NCI-H1694 (cell line): ENCODE measurements around the gene OPN5.
"Not testable (repeated sequence)": the region's sequence is repeated elsewhere in the genome, so short reads cannot be mapped to it uniquely, and the experiment has no call there.

Experiments
- DNase-seq: peaks from one replicate; lab custom pipeline; 2025; lab: John Stamatoyannopoulos, UW

OPN5 gene, protein sequence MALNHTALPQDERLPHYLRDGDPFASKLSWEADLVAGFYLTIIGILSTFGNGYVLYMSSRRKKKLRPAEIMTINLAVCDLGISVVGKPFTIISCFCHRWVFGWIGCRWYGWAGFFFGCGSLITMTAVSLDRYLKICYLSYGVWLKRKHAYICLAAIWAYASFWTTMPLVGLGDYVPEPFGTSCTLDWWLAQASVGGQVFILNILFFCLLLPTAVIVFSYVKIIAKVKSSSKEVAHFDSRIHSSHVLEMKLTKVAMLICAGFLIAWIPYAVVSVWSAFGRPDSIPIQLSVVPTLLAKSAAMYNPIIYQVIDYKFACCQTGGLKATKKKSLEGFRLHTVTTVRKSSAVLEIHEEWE

DNA sequence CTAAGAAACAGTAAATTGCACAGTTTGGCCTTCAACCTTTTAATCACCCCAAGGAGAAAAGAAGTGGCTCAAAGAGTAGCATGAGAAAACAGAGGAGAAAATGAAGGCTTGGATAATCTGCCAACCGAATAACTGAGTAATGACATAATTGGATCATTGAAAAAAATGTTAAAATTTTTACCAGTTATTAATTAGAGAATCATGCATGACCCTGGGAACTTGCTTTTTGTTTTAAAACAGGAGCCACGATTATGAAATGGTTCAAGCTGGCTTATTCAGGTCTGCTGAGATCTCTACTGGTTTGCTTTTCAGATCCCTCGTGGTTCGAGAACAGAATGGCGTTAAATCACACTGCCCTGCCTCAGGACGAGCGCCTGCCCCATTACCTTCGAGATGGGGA, at the start of gene OPN5:
Gene OPN5 (plus strand): TSS at position 301 of the 400 bp plus-strand sequence. CDS start 35 bp downstream, at position 336.
- DNase-seq: no peak

DNA sequence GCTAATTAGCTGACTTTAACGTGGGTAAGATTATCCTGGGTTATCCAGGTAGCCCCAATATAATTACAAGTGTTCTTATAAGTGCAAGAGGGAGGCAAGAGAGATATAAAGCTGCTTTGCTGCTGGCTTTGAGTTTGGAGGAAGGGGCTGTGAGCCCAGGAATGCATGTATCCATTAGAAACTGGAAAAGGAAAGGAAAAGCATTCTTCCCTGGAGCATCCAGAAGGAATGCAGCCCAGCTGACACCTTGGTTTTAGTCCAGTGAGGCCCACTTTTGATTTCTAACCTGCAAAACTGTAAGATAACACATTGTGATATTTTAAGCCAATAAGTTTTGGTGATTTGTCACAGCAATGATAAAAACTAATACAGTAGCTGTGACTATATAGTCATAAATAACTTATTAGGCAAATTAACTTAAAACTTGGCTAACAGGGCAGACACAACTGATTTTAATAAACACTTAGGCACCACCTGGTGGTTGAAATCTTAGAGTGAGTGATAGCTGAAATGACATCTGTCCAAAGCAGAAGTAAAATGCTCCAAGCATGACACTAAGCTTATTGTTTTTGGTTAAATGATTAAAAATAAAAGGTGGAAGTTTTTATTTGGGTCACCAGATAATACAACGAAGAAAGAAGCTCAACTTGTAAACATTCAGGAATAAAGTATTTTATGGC, 47.8 kb upstream of the OPN5 start:
- DNase-seq: peak; percentile 1

DNA sequence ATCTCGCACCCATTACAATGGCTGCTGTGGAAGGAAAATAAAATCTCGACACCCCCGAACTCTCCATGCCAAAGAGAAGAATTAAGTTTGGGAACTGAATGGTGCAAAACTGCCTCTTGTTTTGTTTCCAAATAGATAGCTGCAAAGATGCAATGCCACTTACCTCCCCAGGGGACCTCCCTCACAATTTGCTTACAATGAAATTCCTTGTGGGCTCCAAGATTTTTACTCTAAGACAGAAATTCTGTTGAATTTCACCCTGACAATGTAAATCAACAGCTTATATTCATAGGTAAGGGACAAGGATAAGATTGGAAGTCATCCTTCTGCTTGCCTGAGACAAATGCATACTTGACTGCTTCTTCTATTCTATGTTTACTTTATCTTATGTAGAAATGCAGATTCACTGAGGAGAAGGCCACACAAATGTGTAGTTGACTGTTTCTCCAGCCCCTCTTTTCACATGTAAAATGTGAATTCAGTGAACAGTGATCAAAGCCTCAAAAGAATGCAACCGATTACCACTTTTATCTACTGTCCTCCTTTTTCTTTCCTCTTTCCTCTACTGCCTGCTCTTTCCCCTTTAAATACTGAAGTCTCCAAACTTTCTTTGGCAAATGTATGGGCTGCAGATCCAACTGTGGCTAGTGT, 46.9 kb upstream of the OPN5 start:
- no peak for DNase-seq

DNA sequence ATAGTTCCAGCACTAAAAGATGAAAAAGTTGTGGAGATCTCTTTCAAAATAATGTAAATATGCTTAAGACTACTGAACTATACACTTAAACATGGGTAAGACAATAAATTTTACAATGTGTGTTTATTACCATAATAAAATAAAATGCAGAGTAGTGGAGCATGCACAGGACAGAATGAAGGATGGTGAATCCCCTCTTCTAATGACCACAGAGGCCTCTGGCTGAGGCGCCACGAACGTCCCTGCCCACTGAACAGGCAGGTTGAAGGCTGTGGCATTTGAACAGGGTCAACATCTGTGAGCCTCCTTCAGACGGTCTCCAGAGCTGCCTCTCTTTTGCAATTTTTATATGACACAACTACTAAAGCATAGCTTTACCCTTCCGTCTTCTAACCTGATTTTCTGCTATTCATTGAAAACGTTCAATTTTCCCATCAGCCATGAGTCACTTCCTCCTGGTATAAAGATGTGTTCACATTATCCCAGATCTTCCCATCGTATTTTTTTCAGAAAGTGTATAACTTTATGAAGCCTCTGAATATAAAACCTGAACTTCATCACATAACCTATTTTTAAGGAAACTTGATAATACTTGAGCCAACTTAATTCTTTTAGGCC, 45.6 kb upstream of the OPN5 start:
- no peak for DNase-seq

DNA sequence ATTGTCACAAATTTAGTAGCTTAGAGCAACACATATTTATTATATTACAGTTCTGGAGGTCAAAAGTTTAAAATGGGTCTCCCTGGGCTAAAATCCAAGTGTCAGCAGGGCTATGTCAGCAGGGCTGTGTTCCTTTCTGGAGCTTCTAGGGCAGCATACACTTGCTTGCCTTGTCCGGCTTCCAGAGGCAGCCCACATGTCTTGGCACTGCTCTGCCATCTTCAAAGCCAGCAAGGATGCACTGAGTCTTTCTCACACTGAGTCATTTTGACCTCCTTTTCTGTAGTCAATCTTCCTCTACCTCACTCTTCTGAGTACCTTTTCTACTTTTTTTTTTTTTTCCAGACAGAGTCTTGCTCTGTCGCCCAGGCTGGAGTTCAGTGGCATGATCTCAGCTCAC, 44.4 kb upstream of the OPN5 start:
- DNase-seq: no peak

DNA sequence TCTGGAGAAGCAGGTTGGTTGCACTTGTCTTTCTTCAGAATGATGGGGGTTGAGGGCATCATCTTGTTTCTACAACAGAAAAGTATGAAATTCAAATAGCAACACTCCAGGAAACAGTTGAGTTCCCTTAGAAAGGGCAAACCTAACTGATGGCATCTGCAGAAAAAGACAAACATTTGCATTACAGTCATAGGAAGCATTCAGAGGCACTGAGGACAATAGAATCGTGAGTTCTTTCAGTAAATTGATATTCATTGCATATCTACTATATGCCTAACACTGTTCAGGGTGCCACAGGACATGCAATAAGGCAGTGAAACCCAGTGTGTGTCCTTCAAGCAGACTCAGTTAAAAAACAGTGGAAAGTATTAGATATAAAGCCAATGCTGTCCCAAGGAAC, 41.1 kb upstream of the OPN5 start:
- DNase-seq: no peak

DNA sequence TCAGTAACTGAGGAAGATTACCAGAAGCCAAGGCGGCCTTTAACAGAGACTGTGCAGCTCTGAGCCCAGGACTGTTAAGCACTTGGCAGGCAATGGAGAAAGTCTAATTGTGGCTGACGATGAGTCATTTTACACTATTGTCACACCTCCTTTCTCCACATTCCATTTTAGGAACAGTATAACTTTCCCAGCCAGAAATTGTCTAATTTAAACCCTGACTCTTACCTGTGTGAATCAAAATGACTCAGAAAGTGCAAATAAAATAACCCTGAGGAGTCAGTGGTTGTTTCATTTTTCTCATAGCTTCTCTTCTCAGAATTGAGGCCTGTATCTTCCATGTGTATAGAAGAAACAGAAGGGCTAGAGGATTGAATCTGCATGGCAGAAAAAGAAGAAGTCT, 40.0 kb upstream of the OPN5 start:
- DNase-seq: no peak

DNA sequence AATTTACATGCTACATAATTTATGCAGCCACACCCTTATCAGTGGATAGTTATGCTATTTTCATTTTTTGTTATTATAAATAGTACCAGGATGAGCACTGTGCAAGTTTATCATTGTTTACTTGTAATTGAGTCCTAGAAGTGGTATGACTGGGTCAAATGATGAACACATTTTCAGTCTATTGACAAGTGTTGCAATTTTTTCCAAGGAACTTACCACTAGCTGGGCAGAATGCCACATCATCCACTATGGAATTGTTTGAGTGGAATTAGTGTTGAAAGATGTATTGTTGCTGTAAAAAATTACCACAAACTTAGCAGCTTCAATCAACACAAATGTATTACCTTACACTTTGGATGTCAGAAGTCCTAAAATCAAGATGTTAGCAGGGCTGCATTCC, 38.1 kb upstream of the OPN5 start:
- DNase-seq: no peak

DNA sequence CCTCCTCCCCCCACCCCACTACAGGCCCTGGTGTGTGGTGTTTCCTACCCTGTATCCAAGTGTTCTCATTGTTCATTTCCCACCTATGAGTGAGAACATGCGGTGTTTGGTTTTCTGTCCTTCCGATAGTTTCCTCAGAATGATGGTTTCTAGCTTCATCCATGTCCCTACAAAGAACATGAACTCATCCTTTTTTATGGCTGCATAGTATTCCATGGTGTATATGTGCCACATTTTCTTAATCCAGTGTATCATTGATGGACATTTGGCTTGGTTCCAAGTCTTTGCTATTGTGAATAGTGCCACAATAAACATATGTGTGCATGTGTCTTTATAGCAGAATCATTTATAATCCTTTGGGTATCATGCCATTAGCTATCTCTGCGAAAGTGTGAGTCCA, 36.6 kb upstream of the OPN5 start:
- not testable (repeated sequence) for DNase-seq

DNA sequence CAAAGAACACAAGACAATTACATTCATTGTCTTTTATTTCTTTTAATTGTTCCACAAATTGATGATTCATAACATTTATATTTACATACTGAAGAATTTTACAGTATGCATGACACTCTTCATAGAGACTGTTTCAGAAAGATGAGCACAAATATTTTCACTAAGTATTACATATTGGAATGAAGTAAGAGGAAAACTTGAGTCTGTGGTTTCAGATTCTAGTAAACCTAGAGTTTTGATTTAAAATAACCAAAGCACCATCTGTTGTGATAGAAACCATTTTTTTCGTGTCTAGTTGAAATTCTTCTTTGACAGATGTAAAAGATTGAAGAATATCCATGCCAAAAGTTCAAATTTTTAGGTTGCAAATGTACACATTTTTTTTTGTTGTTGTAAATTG, 32.1 kb upstream of the OPN5 start:
- DNase-seq: no peak

DNA sequence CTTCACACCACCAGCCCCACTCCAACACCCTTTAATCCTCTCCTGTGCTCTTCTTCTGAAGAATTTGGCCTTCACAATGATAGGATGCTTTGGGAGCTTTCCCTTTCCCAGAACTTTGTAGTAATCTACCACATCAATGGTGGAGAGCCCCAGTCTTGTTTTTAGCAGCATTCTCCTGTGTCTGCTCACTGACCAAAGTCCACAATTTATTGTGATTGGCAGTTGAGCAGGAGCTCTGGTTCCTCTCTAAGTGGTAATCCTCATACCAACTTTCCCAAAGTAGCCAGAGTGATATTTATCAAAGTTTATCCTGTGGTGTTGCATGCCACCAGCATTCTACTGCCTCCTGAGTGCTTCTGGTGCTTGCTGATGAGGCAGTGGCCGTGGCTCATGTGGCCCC, 29.0 kb upstream of the OPN5 start:
- no peak for DNase-seq

DNA sequence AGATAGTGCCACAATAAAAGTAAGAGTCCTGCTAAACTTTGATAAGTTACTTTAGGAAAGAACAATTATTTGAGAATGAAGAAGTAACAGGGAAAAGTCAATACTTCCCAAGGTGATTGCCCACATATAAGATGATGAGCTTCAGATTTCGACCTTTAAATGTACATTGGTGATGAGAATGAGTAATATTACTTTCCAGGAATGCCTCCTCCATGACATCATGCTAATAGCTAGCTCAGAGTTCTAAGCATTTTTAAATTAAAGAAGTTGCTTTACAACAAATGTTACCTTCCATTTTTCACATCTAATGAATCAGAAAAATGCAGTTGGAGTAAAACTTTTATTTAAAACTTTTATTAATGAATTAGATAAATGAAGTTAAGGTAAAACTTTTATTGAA, 22.5 kb upstream of the OPN5 start:
- no peak for DNase-seq

DNA sequence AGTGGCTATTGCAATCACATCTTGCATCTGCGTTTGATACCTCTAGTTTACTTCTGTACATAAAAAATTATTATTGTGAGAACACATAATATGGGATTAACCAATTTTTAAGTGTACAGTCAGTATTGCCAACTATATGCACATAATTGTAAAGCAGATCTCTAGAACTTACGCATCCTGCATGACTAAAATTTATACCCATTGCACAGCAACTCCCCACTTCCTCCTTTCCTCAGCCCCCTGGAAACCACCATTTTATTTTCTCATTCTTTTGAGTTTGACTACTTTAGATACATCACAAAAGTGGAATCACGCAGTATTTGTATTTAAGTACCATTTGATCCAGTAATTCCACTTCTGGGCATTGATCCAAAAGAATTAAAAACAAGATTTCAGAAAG, 19.3 kb upstream of the OPN5 start:
- no peak for DNase-seq

DNA sequence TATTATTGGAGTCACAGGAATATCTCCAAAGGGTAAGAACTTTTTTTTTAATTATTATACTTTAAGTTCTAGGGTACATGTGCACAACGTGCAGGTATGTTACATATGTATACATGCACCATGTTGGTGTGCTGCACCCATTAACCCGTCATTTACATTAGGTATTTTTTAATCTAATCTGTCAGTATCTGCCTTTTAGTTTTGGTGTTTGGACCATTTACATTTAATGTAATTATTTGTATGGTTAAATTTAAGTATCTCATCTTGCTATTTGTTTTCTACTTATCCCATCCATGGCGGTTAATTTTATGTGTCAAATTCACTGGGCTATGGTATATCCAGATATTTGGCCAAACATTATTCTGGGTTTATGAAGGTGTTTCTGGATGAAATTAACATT, 15.4 kb upstream of the OPN5 start:
- DNase-seq: no peak

DNA sequence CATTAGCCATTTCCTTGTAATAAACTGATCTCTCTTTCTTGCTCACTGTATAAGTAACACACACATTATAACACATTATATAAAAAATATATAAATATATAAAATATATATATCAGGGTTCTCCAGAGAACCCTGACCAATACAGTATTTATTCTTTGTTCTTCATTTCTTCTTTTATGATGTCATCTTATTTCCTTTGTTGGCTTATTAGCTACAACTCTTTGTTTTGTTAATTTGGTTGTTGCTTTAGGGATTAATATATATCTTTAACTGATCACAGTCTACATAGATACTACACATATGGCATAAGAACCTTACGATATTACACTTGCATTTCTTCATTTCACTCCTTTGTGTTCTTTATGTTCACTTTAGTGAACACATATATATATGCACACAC, 14.7 kb upstream of the OPN5 start:
- no peak for DNase-seq

DNA sequence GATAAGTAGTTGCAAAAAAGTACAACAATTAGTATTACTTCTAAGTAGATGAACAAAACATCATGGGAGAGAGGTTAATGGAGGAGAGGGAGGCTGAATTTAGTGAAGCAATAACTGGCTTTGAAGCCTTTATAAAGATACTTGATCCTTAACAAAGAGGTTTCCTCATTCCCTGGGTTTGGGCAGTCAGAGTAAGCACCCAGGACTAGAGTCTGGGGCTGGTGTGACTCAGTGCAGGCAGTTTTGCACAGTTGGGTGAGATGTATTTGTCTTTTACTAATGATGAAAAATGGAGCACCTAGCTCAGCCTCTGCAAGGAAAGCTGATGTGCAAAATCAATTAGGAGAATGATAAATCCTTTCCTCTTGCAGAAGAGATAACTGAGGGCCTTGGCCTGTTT, 11.8 kb upstream of the OPN5 start:
- no peak for DNase-seq

DNA sequence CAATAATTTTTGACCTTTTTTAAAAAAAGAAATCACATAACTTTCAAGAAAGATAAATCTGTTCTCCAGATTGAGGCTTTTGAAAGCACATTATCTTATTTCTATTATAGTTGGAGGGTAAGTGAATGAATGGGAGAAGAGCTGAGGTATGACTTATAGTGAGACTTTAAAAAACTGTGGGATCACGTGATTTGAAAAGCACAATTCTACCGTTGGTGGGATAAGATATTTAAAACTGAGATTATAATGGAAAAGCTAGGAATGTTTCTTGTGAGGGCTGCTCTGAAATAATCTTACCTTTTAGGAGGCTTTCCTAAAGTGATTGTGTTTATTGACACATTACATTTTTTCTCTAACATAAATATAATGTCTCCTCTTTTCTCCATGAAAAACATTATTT, 9.5 kb upstream of the OPN5 start:
- DNase-seq: no peak

DNA sequence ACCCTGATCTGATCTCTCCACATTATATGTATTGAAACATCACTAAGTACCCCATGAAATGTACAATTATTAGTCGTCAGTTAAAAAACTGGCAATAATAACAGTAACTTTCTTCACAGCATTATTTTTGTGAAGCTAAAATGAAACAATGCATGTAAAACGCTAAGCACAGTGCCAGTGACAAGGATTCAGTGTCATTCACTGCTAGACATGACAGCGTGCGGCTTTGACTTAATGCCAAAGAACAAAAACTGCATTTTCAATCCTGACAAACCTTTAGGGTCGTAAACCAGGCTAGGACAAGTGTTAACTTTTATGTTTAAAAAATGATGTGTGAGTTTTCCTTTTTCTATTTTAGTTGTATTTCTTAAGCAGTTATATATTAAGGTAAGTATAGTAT, 8.8 kb upstream of the OPN5 start:
- no peak for DNase-seq

DNA sequence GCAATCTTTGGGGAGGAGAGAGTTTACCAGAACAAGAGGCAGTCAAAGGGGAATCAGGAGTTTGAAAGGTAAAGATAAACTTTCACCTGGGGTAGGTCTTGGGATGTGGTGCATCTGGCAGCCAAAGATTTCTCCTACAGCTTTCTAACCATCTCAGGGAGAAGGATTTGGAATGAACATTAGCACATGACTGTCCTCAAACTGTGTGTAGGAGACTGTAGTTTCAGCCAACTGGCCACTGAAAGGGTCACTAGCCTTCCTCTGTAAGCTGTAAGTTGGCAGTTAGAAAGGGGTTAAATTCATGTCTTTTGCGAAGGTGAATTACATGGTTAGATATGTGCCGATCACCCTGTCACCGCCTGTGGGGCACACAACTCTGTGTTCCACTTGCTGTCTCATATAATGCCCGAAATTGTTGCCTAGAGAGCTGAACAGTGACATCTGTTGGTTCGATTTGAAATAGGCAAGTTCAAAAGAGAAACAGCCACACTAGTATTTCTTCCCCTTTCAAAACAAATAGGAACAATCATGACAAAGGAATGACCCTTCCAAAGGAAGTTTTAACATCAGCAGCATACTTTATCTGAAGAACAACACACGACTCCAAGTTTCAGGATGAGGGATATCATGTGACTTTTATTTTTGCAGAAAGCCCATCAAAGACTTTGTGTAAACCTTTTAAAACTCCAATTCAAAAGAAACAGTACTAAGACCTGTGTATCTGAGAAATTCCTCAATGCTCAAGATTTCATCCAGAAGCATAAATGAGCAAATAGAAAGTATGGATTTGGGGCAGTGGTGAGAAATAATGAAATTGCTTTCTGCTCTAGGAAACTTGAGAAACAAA, 1.1 kb upstream of the OPN5 start:
- DNase-seq: peak; percentile 54

DNA sequence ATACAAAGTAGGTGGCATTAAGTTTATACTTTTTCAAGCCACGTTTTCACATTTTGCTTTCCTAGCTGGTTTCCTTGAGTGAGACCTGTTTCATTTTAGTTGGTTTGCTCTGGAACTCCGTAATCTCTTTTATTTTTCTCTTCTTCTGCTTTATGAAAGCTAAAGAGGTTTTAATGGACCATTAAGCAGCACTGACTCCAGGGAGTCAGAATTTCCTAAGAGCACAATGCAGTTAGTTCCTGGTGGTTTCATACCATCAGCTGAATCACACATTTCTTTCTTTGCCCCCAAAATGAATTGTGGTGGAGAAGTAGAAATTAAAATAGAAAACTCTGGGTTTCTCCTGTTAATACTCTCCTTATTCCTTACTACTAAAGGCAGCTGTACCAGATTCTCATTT, 3.4 kb downstream of the OPN5 start:
- DNase-seq: no peak

DNA sequence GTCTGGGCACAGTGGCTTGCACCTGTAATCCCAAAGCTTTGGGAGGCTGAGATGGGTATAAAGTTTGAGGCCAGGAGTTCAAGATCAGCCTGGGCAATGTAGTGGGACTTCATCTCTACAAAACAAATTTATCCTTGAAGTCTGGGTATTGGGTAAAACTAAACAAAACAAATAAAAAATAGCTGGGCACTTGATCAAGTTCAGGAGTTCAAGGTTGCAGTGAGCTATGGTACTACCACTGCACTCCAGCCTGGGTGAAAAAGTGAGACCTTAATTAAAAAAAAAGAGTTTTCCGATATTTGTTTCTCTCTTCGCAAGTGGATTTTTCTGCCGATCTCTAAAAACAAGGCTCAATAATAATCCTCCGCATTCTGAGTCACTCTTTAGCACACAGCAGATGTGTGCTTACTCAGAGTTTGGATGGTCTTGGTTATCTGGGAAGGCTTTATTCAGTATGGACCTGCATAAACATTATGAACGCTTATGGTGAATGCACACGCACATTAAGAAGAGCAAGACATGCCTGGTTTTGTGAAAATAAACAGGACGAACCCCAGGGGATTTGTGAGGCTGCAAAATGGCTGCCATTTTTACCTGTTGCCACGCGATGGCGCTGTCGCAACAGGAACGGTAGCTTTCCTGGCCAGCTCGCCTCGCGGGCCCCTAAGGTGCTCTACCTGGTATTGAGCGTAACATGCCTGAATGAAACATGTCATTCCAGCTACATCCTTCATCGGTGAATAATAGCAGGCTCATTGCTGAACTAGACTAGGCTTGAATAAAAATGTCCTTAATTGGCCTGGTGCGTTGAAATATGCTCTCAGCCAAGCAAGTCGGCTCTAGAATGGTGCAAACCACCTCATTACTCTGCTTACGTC, 6.0 kb downstream of the OPN5 start:
- peak; percentile 18 for DNase-seq
